ENCODE data around the gene ATP2C2.

Gene ATP2C2

GRCh38 chr16:84479716-84480450 is 111.5 kb downstream of the ATP2C2 start:
- DNase-seq (ENCODE audit: low read depth): no peak
- no peak for TF ChIP-seq CTCF (conservative IDR thresholded peaks at IDR 0.05; ENCODE audit: low read depth, low read length)
- no peak overlapping the region for H3K4me3 ChIP-seq (ENCODE audit: low read depth, low read length)

- H3K4me3 ChIP-seq (ENCODE audit: low read depth, low read length): no peak overlapping the region
- no peak for TF ChIP-seq CTCF (conservative IDR thresholded peaks at IDR 0.05; ENCODE audit: low read depth, low read length)
- no peak for DNase-seq (ENCODE audit: low read depth)
These were observed 112.9 kb downstream of the ATP2C2 start for GRCh38 chr16:84481051-84481735.

GRCh38 chr16:84482001-84482891 is 113.9 kb downstream of the ATP2C2 start:
- TF ChIP-seq CTCF (conservative IDR thresholded peaks at IDR 0.05; ENCODE audit: low read depth, low read length): no peak
- no peak for DNase-seq (ENCODE audit: low read depth)
- no peak overlapping the region for H3K4me3 ChIP-seq (ENCODE audit: low read depth, low read length)

GRCh38 chr16:84482951-84483881 is 114.9 kb downstream of the ATP2C2 start:
- no peak for DNase-seq (ENCODE audit: low read depth)
- no peak for TF ChIP-seq CTCF (conservative IDR thresholded peaks at IDR 0.05; ENCODE audit: low read depth, low read length)
- H3K4me3 ChIP-seq (ENCODE audit: low read depth, low read length): no peak overlapping the region

- DNase-seq (ENCODE audit: low read depth): no peak
- H3K4me3 ChIP-seq (ENCODE audit: low read depth, low read length): no peak overlapping the region
- no peak for TF ChIP-seq CTCF (conservative IDR thresholded peaks at IDR 0.05; ENCODE audit: low read depth, low read length)
These were observed 115.7 kb downstream of the ATP2C2 start for GRCh38 chr16:84483882-84484565.
